H9 (cell line): ENCODE data around the gene VPS26B. TPM values are rescaled to one million over a fixed set of nuclear protein-coding genes. Genes with fewer than 3 reads are reported as not detected.

Experiments
- DNase-seq: peaks from one replicate; pipeline ENCODE4 v3.0.0-alpha.2; 2017
- H2AFZ ChIP-seq: one replicate; pipeline ENCODE4 v1.6.1; 2013; ENCODE audit warnings: mild to moderate bottlenecking, low read length, control low read depth, moderate library complexity
- H2AK5ac ChIP-seq: 2 replicates; pipeline ENCODE4 v1.6.1; 2013; ENCODE audit warnings: low read length, control low read depth, mixed read lengths; ENCODE audit not compliant: insufficient read length
- H2BK120ac ChIP-seq: one replicate; pipeline ENCODE4 v1.6.1; 2013; ENCODE audit warnings: low read depth, mild to moderate bottlenecking, low read length, control low read depth, inconsistent platforms; ENCODE audit not compliant: poor library complexity, severe bottlenecking
- H2BK12ac ChIP-seq: 2 replicates; pipeline ENCODE4 v1.6.1; 2013; ENCODE audit warnings: low read length, control low read depth, mixed read lengths, low read depth; ENCODE audit not compliant: insufficient read length
- H2BK15ac ChIP-seq: 2 replicates; pipeline ENCODE4 v1.6.1; 2013; ENCODE audit warnings: low read depth, low read length, control low read depth
- H2BK20ac ChIP-seq: one replicate; pipeline ENCODE4 v1.6.1; 2013; ENCODE audit warnings: low read depth, mild to moderate bottlenecking, low read length, control low read depth, inconsistent platforms; ENCODE audit not compliant: poor library complexity, severe bottlenecking
- H2BK5ac ChIP-seq: 2 replicates; pipeline ENCODE4 v1.6.1; 2013; ENCODE audit warnings: low read length, control low read depth, mixed read lengths; ENCODE audit not compliant: insufficient read length
- H3K14ac ChIP-seq: 2 replicates; pipeline ENCODE4 v1.6.1; 2013; ENCODE audit warnings: low read length, control low read depth; ENCODE audit not compliant: insufficient read depth
- H3K18ac ChIP-seq: 2 replicates; pipeline ENCODE4 v1.6.1; 2013; ENCODE audit warnings: low read depth, mild to moderate bottlenecking, mixed read lengths, low read length, control low read depth; ENCODE audit not compliant: insufficient read length
- H3K23ac ChIP-seq: 2 replicates; pipeline ENCODE4 v1.6.1; 2013; ENCODE audit warnings: low read length, control low read depth, mixed read lengths, low read depth; ENCODE audit not compliant: insufficient read length
- H3K23me2 ChIP-seq: 2 replicates; pipeline ENCODE4 v1.6.1; 2013; ENCODE audit warnings: low read depth, mild to moderate bottlenecking, mixed read lengths, low read length, control low read depth; ENCODE audit not compliant: insufficient read length, poor library complexity, severe bottlenecking
- H3K27ac ChIP-seq: 2 replicates; pipeline ENCODE4 v1.5.1; 2013; ENCODE audit warnings: low read length, control low read depth, mixed read lengths, low read depth; ENCODE audit not compliant: insufficient read length
- H3K27me3 ChIP-seq: 2 replicates; pipeline ENCODE4 v1.6.1; 2013; ENCODE audit warnings: low read length, control low read depth, inconsistent platforms; ENCODE audit not compliant: insufficient read depth
- H3K4ac ChIP-seq: 2 replicates; pipeline ENCODE4 v1.6.1; 2013; ENCODE audit warnings: low read depth, mild to moderate bottlenecking, control low read depth, inconsistent platforms, low read length, moderate library complexity
- H3K4me1 ChIP-seq: 2 replicates; pipeline ENCODE4 v1.6.1; 2013; ENCODE audit warnings: low read length, control low read depth, inconsistent platforms; ENCODE audit not compliant: insufficient read depth
- H3K4me2 ChIP-seq: 2 replicates; pipeline ENCODE4 v1.6.1; 2013; ENCODE audit warnings: low read length, control low read depth, mixed read lengths; ENCODE audit not compliant: insufficient read length, insufficient read depth
- H3K56ac ChIP-seq: 2 replicates; pipeline ENCODE4 v1.6.1; 2013; ENCODE audit warnings: low read depth, mild to moderate bottlenecking, mixed read lengths, low read length, control low read depth; ENCODE audit not compliant: insufficient read length
- H3K79me1 ChIP-seq: 2 replicates; pipeline ENCODE4 v1.6.1; 2013; ENCODE audit warnings: low read depth, mild to moderate bottlenecking, moderate library complexity, low read length, control low read depth, inconsistent platforms; ENCODE audit not compliant: insufficient read depth, poor library complexity, severe bottlenecking
- H3K79me2 ChIP-seq: 2 replicates; pipeline ENCODE4 v1.6.1; 2013; ENCODE audit warnings: low read length, control low read depth, inconsistent platforms; ENCODE audit not compliant: insufficient read depth
- H3K9ac ChIP-seq: 2 replicates; pipeline ENCODE4 v1.6.1; 2013; ENCODE audit warnings: low read length, control low read depth, mixed read lengths; ENCODE audit not compliant: insufficient read length; ENCODE audit errors: extremely low read depth
- H3K9me3 ChIP-seq: one replicate; pipeline ENCODE4 v1.6.1; 2013; ENCODE audit warnings: low read depth, low read length, inconsistent platforms; ENCODE audit not compliant: control insufficient read depth
- H3T11ph ChIP-seq: one replicate; pipeline ENCODE4 v1.6.1; 2013; ENCODE audit warnings: mild to moderate bottlenecking, low read length, control low read depth, inconsistent platforms
- H4K20me1 ChIP-seq: one replicate; pipeline ENCODE4 v1.6.1; 2013; ENCODE audit not compliant: control insufficient read depth, insufficient read length, insufficient read depth
- H4K5ac ChIP-seq: 2 replicates; pipeline ENCODE4 v1.6.1; 2013; ENCODE audit warnings: low read depth, mild to moderate bottlenecking, mixed read lengths, low read length, control low read depth; ENCODE audit not compliant: insufficient read length
- H4K8ac ChIP-seq: replicated peaks from 2 replicates; pipeline ENCODE4 v1.6.1; 2013; ENCODE audit warnings: low read length, control low read depth, mixed read lengths, low read depth; ENCODE audit not compliant: insufficient read length
- H4K91ac ChIP-seq: 2 replicates; pipeline ENCODE4 v1.6.1; 2013; ENCODE audit warnings: low read depth, mild to moderate bottlenecking, moderate library complexity, mixed read lengths, low read length, control low read depth; ENCODE audit not compliant: insufficient read length
- H3K27ac Mint-ChIP-seq, 3 experiments: 2 replicates in 2 of 3; 3 replicates in 1 of 3; pipeline ENCODE4 v1.8.0; 2020 to 2021; ENCODE audit warnings: mixed read lengths in 3 of 3, mild to moderate bottlenecking in 1 of 3, moderate library complexity in 1 of 3
- H3K27me3 Mint-ChIP-seq: 2 replicates; pipeline ENCODE4 v1.8.0; 2021; ENCODE audit warnings: low read depth, mild to moderate bottlenecking, moderate library complexity, mixed read lengths
- H3K36me3 Mint-ChIP-seq, 3 experiments: 2 replicates in 2 of 3; 3 replicates in 1 of 3; pipeline ENCODE4 v1.8.0; 2020 to 2021; ENCODE audit warnings: low read depth in 3 of 3, mixed read lengths in 3 of 3; ENCODE audit not compliant: insufficient read depth in 1 of 3
- H3K4me1 Mint-ChIP-seq, 2 experiments: 2 replicates each; pipeline ENCODE4 v1.8.0; 2020; ENCODE audit warnings: mixed read lengths in 2 of 2
- H3K4me3 Mint-ChIP-seq, 2 experiments: 2 replicates in 1 of 2; 3 replicates in 1 of 2; pipeline ENCODE4 v1.8.0; 2020 to 2021; ENCODE audit warnings: mild to moderate bottlenecking in 2 of 2, mixed read lengths in 2 of 2, moderate library complexity in 1 of 2
- H3K9me3 Mint-ChIP-seq, 2 experiments: 2 replicates in 1 of 2; 3 replicates in 1 of 2; pipeline ENCODE4 v1.8.0; 2020; ENCODE audit warnings: mild to moderate bottlenecking in 2 of 2, mixed read lengths in 2 of 2, moderate library complexity in 1 of 2
- WGBS: extraction: QIAGEN DNeasy Blood & Tissue Kit; methylation state at CpG from one replicate; pipeline ENCODE4 v1.1.7; 2013; ENCODE audit warnings: missing lambda C conversion rate, low lambda C conversion rate, mixed read lengths; ENCODE audit not compliant: insufficient read length; ENCODE audit errors: extremely low coverage; 5-methylcytosine and 5-hydroxymethylcytosine counted together
- total RNA-seq: library from RNA; stranded (reverse); gene quantifications from 2 replicates; pipeline ENCODE4 v1.2.1, GENCODE V29; 2021
- TF ChIP-seq, protein P1 (sequence below): fragments of 200-600 bp; sonication (generic); conservative IDR thresholded peaks from 3 replicates; pipeline ENCODE4 v1.8.0; 2021; ENCODE audit warnings: antibody characterized with exemption, mild to moderate bottlenecking

VPS26B gene
- total RNA-seq, 1 experiment from 2014 or later: 27.5 TPM

DNA sequence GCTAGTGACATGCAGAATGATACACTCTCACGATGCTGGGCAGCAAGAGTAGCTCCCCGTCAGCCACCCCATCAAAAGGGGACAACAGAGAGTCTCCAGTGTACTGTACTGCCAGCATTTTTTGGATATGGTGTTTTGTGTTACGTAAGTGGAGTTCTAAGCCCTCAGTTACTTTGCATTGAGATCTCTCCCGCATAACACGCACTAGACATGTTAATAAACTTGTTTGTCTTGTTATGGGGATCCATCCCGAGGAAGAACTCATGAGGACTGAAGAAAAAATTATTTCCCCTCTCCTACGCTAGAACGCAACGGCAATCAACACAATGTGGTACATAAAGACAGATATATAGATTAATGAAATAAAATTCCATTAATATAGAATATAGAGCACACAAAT is 24.9 kb upstream of the VPS26B start:
- no peak overlapping the region for H3K9ac ChIP-seq
- no CpG with 5 or more reads among the region's 9 CpGs for WGBS
- peaks cover 27 to 83% (median 72%) of the 10 kb centered on the region in 3 experiments; a peak in 6 of 7 replicates for H3K36me3 Mint-ChIP-seq

More for the DNA sequence above, 24.9 kb upstream of the VPS26B start:
- Histone ChIP-seq H3K79me1 (no peaks in the 10 kb centered on the region), H3K14ac (no peak overlapping the region), H2BK20ac (no peak overlapping the region), H2BK5ac (no peak overlapping the region), H3K4me1 (no peaks in the 10 kb centered on the region), H2AFZ (no peak overlapping the region), H2AK5ac (no peak overlapping the region), H3K18ac (no peak overlapping the region), H3K56ac (no peak overlapping the region), H4K8ac (no peak overlapping the region), H2BK12ac (no peak overlapping the region), H3K27ac (no peak overlapping the region), H3T11ph (no peak overlapping the region), H4K20me1 (no peaks in the 10 kb centered on the region), H3K23ac (no peak overlapping the region), H3K9me3 (no peaks in the 10 kb centered on the region), H3K4ac (no peak overlapping the region), H3K4me2 (no peak overlapping the region), H2BK120ac (no peak overlapping the region), H3K79me2 (no peaks in the 10 kb centered on the region), H3K23me2 (no peaks in the 10 kb centered on the region), H4K5ac (no peak overlapping the region), H2BK15ac (no peak overlapping the region), H4K91ac (no peak overlapping the region), H3K27me3 (no peaks in the 10 kb centered on the region)
- TF ChIP-seq, protein P1, sequence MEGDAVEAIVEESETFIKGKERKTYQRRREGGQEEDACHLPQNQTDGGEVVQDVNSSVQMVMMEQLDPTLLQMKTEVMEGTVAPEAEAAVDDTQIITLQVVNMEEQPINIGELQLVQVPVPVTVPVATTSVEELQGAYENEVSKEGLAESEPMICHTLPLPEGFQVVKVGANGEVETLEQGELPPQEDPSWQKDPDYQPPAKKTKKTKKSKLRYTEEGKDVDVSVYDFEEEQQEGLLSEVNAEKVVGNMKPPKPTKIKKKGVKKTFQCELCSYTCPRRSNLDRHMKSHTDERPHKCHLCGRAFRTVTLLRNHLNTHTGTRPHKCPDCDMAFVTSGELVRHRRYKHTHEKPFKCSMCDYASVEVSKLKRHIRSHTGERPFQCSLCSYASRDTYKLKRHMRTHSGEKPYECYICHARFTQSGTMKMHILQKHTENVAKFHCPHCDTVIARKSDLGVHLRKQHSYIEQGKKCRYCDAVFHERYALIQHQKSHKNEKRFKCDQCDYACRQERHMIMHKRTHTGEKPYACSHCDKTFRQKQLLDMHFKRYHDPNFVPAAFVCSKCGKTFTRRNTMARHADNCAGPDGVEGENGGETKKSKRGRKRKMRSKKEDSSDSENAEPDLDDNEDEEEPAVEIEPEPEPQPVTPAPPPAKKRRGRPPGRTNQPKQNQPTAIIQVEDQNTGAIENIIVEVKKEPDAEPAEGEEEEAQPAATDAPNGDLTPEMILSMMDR: no peak
- Mint-ChIP-seq H3K4me3 (no peak overlapping the region), H3K27me3 (no peaks in the 10 kb centered on the region), H3K4me1 (peaks cover 5 to 6% of the 10 kb centered on the region in 2 experiments), H3K9me3 (no peaks in the 10 kb centered on the region), H3K27ac (no peak overlapping the region)
- DNase-seq: no peak
